ENCODE results near the gene TBX6.
A peak's percentile ranks its signal among the peaks of the same experiment; 100 is the strongest.
"Not testable (repeated sequence)": the region's sequence is repeated elsewhere in the genome, so short reads cannot be mapped to it uniquely, and the experiment has no call there.

TBX6 gene, protein sequence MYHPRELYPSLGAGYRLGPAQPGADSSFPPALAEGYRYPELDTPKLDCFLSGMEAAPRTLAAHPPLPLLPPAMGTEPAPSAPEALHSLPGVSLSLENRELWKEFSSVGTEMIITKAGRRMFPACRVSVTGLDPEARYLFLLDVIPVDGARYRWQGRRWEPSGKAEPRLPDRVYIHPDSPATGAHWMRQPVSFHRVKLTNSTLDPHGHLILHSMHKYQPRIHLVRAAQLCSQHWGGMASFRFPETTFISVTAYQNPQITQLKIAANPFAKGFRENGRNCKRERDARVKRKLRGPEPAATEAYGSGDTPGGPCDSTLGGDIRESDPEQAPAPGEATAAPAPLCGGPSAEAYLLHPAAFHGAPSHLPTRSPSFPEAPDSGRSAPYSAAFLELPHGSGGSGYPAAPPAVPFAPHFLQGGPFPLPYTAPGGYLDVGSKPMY

DNA sequence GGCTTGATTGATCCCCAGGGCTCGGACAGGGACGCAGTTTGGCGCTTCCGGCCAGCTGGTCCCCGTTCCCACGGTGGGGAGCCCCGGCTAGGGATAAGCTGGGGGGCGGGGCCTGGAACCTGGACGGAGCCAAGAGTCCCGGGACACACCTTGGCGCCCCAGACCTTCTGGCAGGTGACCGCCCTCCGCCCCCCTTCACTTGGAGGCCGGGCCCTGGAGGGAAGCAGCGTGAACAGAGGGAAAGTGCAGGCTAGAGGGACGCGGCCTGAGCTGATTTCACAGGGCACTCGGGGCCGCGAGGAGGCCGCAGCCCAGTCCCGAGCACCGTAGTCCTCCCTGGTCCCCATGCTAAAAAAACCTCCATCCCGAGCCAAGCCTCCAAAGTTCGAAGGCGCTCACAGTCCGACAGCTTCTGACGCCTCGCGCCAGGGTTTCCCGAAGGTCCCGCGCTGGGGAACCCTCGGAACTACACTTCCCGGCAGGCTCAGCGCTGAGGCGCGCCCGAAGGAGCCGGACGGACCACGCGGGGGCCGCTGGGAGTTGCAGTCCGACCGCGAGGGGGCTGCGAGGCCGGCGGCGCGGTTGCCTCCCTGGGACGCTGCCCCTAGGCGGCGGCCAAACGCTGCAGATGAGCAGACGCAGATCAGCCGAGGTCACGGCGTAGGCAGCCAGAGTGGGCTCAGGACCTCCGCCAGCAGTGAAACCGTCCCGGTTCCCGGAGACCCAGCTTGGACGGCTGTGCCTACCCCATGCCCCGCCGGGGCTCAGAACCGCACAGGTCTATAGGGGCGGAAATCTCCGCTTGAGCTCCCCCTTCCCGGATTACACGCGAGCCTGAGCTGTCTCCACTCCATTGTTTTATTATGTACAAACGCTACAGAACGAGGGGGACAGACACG lies at the start of gene TBX6:
TSS of gene TBX6 (minus strand) at position 451 of the 899 bp plus-strand sequence. CDS start 731 bp downstream, outside the sequence.
- DNase-seq (ENCODE audit: low read depth) = peak; percentile 90

DNA sequence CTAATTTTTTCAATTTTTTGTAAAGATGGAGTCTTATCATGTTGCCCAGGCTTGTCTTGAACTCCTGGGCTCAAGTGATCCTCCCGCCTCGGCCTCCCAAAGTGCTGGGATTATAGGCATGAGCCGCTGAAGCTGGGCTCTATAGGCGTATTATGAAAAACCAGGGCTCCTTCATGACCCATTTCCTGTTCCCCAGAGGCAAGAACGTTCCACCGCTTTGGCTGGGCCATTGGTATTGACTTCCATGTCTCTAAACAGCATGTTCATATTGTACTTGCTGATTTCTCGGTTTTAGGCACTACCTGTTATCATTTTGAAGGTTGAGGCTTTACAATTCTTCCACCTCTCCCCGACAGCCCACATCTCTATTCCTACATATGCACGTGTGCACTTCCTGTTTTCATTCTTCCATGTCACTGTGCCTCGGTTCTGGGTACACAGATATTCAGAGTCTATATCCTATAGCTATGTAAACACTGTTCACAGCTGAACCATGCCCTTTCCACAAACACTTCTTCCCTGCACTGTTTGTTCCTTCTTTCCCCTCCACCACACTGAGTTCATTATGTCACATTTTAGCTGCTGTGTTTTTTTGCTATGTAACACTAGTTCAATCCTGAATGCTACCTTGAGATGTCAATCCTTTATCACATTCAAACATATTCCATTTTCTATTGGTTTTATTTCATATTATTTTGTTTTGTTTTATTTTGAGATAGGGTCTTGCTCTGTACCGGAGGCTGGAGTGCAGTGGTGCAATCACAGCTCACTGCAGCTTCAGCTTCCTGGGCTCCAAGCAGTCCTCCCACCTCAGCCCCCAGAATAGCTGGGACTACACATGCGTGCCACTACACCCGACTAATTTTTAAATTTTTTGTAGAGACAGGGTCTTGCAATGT lies 48.1 kb upstream of the TBX6 start:
- no peak for DNase-seq (ENCODE audit: low read depth)

DNA sequence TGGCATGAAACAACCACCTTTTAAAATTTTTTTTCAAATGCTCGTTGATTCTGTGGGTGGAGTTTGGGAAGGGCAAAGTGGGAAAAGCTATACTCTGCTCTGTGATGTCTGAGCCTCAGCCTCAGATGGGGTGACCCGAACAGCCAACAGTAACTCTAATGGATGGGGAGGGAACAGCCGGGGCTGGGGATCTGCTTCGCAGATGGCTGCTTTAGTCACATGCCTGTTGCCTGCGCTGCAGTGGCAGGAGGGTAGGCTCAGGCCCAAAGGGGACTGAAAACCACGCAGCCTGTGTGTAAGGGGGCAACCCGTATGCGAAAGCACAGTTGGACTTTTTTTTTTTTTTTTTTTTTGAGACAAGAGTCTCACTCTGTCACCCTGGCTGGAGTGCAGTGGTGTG lies 46.2 kb upstream of the TBX6 start:
- no peak for DNase-seq (ENCODE audit: low read depth)

DNA sequence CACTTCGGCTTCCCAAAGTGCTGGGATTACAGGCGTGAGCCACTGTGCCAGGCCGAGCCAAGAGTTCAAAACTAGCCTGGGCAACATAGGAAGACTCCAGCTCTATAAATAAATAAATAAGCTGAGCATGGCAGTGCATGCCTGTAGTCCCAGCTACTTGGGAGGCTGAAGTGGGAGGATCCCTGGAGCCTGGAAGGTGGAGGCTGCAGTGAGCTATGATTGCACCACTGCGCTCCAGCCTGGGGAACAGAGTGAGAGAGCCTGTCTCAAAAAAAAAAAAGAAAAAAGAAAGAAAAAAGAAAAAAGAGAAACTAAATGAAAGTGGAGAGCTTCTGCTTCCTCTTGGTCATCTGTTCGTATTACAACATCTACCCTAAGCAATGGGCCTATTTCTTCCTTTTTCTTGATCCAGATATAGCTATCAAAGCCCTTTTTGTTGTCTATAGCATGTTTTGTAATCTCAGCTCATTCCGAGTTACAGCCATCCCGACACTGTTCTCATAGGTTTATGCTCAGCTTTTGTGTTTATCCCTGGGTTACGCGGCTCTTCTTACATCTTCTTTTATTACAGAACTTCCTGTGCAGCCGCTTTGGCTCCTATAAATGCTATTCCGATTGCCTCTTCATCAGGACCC lies 45.4 kb upstream of the TBX6 start:
- DNase-seq (ENCODE audit: low read depth) = no peak

DNA sequence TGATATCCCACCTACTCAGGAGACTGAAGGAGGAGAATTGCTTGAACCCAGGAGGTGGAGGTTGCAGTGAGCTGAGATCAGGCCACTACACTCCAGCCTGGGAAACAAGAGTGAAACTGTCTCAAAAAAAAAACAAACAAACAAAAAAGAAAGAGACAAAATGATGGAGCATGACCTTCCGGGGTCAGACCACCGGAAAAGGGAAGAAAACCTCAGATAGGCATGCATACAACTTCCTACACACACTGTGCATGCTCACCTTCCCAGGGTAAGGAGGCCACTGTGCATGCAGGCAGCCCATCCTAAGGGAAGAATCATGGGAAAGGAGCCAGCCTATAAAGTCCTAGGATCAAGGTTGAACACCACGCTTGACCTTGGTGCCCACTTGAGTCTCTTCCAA lies 40.9 kb upstream of the TBX6 start:
- DNase-seq (ENCODE audit: low read depth) = no peak

GRCh38 chr16:30131869-30132475 lies 40.2 kb upstream of the TBX6 start:
- DNase-seq (ENCODE audit: low read depth) = no peak

DNA sequence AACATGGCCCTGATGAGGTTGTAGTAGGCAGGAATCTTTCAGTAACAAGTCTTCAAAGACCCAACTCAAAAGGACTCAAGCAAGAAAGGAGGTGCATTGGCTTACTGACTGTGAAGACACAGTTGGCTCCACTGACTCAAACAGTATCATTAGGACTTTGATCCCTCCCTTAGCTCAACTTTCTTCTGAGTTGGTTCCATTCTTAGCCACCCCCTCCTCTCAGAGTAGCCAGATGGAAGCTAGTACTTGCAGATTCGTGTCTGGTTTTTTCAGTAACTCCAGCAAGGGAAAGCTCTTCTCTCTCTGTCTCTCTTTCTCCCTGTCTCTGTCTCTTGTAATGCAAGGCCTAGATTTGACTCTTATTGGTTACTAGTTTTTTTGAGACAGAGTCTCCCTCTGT lies 36.3 kb upstream of the TBX6 start:
- DNase-seq (ENCODE audit: low read depth) = no peak

DNA sequence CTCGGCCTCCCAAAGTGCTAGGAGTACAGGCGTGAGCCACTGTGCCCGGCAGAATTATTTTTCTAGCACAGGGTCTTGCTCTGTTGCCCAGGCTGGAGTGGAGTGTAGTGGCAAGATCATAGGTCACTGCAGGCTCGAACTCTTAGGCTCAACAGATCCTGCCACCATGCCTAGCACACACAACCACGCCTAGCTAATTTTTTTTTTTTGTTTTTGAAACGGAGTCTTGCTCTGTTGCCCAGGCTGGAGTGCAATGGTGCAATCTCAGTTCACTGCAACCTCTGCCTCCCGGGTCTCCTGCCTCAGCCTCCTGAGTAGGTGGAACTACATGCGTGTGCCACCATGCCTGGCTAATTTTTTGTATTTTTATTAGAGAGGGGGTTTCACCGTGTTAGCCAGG lies 34.0 kb upstream of the TBX6 start:
- not testable (repeated sequence) for DNase-seq (ENCODE audit: low read depth)

- DNase-seq (ENCODE audit: low read depth) = no peak
These were observed 33.3 kb upstream of the TBX6 start for GRCh38 chr16:30124985-30125379.

- no peak for DNase-seq (ENCODE audit: low read depth)
These were observed 31.0 kb upstream of the TBX6 start for GRCh38 chr16:30122604-30123160.

DNA sequence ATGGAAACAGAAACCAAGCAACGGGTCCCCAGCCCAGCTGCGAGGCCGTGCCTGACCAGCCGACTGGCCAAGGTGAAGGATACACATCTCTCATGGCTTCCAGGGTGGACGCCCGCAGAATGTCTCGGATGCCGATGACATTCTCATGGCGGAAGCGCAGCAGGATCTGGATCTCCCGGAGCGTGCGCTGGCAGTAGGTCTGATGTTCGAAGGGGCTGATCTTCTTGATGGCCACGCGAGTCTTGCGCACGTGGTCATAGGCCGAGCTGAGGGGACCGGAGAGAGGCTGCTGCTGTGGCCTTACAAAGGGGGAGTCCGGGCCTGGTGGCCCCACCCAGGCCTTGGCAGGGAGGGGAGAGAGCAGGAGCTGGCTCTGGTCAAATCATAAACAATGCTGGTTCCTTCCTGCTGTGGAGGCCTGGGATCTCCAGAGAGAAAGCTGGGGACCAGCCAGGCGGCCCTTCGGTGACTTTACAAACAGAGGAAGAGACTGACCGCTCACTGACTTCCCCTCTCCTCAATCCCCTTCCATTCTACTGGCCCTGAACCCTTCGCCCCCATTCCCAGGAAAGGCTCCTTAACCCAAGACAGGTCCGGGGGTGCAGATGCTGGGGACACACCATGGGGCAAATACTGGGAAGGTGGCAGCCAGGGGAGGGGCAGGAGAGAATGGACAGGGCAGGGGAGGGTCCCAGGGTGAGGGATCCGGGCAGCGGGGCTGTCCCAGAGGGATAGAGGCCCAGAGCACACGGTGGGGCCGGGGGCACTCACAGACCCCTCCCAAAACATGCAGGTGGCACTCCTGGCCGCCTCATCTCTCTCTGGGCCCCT lies 30.2 kb upstream of the TBX6 start:
- peak; percentile 37 for DNase-seq (ENCODE audit: low read depth)

- DNase-seq (ENCODE audit: low read depth) = no peak
These were observed 28.8 kb upstream of the TBX6 start for GRCh38 chr16:30120340-30121105.

GRCh38 chr16:30119428-30119827 lies 27.7 kb upstream of the TBX6 start:
- DNase-seq (ENCODE audit: low read depth) = no peak

- no peak for DNase-seq (ENCODE audit: low read depth)
These were observed 26.0 kb upstream of the TBX6 start for GRCh38 chr16:30117768-30118167.

DNA sequence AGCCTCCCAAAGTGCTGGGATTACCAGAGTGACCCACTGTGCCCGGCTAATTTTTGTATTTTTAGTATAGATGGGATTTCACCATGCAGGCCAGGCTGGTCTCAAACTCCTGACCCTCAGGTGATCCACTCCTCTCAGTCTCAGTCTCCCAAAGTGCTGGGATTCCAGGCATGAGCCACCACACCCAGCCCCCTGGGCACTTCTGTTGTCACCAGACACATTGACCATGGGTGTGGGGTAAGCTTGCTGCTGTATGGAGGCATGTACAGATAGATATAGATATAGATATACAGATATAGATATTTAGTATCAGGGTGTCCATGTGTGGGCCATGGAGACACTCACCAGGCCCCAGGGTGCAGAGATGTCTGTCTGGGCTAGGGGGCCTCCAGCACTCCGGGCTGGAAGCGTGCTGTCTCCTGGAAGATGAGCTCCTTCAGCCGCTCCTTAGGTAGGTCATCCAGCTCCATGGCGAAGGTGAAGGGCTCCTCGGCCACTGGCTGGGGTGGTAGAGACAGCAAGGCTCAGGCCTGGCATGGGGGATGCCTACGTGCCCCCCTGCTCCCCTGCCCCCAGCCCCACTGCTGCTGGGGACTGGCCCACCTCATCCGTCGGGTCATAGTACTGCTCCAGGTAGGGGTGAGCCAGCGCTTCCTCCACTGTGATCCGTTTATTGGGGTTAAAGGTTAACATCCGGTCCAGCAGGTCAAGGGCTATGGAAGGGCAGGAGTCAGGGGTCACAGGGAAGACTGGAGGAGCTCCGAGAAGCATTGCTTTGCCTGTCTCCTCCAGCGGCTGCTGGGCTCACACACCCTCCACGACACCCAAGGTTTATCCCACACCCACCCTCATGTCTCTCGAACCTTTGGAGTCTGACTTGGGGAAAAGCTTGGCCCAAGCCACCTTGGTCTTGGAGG lies 24.8 kb upstream of the TBX6 start:
- DNase-seq (ENCODE audit: low read depth) = no peak

DNA sequence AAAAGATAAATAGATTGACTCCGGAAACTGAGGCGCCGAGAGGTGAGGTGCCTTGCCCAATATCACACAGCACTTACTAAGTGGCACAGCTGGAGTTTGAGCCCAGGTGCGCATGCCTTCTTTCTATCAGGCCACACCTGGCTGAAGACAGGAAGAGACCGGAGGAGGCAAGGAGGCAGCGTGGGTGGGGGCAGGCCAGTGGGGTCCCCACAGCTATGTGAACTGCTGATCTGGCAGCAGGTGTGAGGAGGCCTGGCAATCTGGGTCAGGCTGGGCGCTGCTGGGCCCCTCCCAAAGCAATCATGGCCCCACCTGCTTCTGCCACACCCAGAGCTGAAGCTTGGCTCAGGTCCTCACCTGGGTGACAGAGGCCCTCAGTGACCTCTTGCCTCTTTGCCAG lies 23.5 kb upstream of the TBX6 start:
- no peak for DNase-seq (ENCODE audit: low read depth)

GRCh38 chr16:30114833-30115232 lies 23.1 kb upstream of the TBX6 start:
- DNase-seq (ENCODE audit: low read depth) = not testable (repeated sequence)

- no peak for DNase-seq (ENCODE audit: low read depth)
These were observed 22.7 kb upstream of the TBX6 start for GRCh38 chr16:30114411-30114810.

Measured in EH (cell line).